ENCODE results near the gene OR2B6.

OR2B6 gene

DNA sequence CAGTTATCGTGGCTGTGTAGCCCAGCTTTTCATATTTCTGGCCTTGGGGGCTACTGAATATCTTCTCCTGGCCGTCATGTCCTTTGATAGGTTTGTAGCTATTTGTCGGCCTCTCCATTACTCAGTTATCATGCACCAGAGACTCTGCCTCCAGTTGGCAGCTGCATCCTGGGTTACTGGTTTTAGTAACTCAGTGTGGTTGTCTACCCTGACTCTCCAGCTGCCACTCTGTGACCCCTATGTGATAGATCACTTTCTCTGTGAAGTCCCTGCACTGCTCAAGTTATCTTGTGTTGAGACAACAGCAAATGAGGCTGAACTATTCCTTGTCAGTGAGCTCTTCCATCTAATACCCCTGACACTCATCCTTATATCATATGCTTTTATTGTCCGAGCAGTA is 475 bp downstream of the OR2B6 start:
- Histone ChIP-seq H3K4me1 (ENCODE audit: control insufficient read depth, insufficient read depth, low read length) (no peaks in the 10 kb centered on the region), H3K4me3 (ENCODE audit: low read length) (no peak overlapping the region), H3K9ac (ENCODE audit: low read length) (no peak overlapping the region), H3K27me3 (replicated peaks; ENCODE audit: control insufficient read depth, insufficient read depth, low read length) (peaks cover 2% of the 10 kb centered on the region), H3K36me3 (ENCODE audit: control insufficient read depth, insufficient read depth, low read length, severe bottlenecking) (no peaks in the 10 kb centered on the region), H3K9me3 (ENCODE audit: control insufficient read depth, low read length) (no peaks in the 10 kb centered on the region)
- DNase-seq (ENCODE audit: low read depth), result no peak

DNA sequence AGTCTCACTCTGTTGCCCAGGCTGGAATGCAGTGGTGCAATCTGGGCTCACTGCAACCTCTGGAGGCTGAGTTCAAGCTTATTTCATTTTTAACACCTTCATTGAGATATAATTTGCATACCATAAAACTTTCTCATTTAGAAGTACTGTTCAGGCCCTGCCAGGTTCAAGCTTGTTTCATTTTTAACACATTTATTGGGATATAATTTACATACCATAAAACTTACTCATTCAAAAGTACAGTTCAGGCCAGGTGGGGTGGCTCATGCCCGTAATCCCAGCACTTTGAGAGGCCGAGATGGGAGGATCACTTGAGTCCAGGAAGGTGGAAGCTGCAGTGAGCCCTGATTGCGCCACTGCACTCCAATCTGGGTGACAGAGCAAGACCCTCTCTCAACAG is 5.5 kb downstream of the OR2B6 start:
- no peak overlapping the region for H3K4me3 ChIP-seq (ENCODE audit: low read length)
- no peak for DNase-seq (ENCODE audit: low read depth)
- no peak overlapping the region for H3K9ac ChIP-seq (ENCODE audit: low read length)
- H3K27me3 ChIP-seq (replicated peaks; ENCODE audit: control insufficient read depth, insufficient read depth, low read length), result no peaks in the 10 kb centered on the region
- no peaks in the 10 kb centered on the region for H3K4me1 ChIP-seq (ENCODE audit: control insufficient read depth, insufficient read depth, low read length)
- no peaks in the 10 kb centered on the region for H3K9me3 ChIP-seq (ENCODE audit: control insufficient read depth, low read length)
- H3K36me3 ChIP-seq (ENCODE audit: control insufficient read depth, insufficient read depth, low read length, severe bottlenecking), result no peaks in the 10 kb centered on the region

DNA sequence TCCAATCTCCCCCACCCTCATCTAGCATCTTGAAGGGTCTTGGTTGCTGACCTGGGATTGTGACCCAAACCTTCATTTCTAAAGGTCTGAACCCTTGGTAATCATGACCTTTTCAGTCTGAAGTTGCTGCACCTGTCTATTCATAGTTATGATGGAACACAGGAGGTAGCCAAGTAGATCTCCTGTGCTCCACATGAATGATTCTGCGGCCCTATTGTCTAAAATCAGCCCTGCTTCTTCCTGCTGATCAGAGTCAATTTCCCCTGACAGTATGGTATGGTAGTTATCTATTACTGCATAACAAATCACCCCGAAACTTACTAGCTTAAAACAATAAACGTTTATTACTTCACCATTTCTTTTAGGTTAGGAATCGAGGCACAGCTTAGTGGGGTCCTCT is 9.0 kb downstream of the OR2B6 start:
- Histone ChIP-seq H3K4me3 (ENCODE audit: low read length) (no peak overlapping the region), H3K9me3 (ENCODE audit: control insufficient read depth, low read length) (peaks cover 7% of the 10 kb centered on the region), H3K36me3 (ENCODE audit: control insufficient read depth, insufficient read depth, low read length, severe bottlenecking) (no peaks in the 10 kb centered on the region), H3K4me1 (ENCODE audit: control insufficient read depth, insufficient read depth, low read length) (no peaks in the 10 kb centered on the region), H3K27me3 (replicated peaks; ENCODE audit: control insufficient read depth, insufficient read depth, low read length) (no peaks in the 10 kb centered on the region), H3K9ac (ENCODE audit: low read length) (no peak overlapping the region)
- DNase-seq (ENCODE audit: low read depth), result no peak

DNA sequence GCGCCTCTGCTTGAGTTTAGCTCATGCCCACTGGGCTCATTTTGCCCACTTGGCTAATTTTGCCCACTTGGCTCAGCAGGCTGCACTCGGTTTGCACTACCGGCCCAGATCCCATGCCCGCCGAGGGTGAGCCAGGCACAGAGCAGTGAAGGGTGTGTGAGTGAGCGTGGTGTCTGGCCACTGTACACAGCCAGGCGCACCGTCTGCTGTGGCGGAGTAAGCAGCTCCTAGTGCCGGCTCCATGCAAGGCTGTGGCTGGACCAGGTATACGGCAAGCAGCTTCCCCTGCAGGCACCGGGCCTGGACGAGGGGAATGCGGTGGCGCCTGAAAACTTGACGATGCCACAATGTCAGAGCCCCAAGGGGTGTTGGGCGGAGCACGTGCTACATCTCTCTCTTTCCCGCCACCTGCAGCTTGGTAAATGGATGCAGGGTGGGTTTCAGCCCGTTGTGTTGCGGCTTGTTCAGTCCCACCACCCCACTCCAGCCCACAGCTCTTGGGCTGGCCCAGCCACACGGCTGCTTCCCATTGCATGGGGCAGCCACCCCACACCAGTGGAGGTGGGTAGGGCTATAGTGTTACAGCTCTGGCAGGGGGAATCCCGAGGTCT is 9.9 kb downstream of the OR2B6 start:
- no peak overlapping the region for H3K9ac ChIP-seq (ENCODE audit: low read length)
- DNase-seq (ENCODE audit: low read depth), result no peak
- H3K4me3 ChIP-seq (ENCODE audit: low read length), result no peak overlapping the region
- H3K4me1 ChIP-seq (ENCODE audit: control insufficient read depth, insufficient read depth, low read length), result no peaks in the 10 kb centered on the region
- H3K27me3 ChIP-seq (replicated peaks; ENCODE audit: control insufficient read depth, insufficient read depth, low read length), result no peaks in the 10 kb centered on the region
- H3K9me3 ChIP-seq (ENCODE audit: control insufficient read depth, low read length), result peaks cover 7% of the 10 kb centered on the region
- no peaks in the 10 kb centered on the region for H3K36me3 ChIP-seq (ENCODE audit: control insufficient read depth, insufficient read depth, low read length, severe bottlenecking)

DNA sequence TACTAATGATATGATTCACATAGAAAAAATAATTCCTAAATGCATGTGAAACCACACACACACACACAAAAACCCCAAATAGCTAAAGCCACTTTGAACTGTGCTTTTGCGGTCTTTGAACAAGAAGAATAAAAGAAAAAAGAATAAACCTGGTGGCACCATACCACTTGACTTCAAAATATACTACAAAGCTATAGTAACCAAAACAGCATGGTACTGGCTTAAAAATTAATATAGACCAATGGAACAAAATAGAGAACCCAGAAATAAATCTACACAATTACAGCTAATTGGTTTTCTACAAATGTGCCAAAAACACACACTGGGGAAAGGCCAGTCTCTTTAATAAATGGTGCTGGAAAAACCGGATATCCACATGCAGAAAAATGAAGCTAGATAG is 13.4 kb downstream of the OR2B6 start:
- no peaks in the 10 kb centered on the region for H3K4me1 ChIP-seq (ENCODE audit: control insufficient read depth, insufficient read depth, low read length)
- H3K36me3 ChIP-seq (ENCODE audit: control insufficient read depth, insufficient read depth, low read length, severe bottlenecking), result no peaks in the 10 kb centered on the region
- peaks cover 7% of the 10 kb centered on the region for H3K9me3 ChIP-seq (ENCODE audit: control insufficient read depth, low read length)
- DNase-seq (ENCODE audit: low read depth), result no peak
- H3K27me3 ChIP-seq (replicated peaks; ENCODE audit: control insufficient read depth, insufficient read depth, low read length), result no peaks in the 10 kb centered on the region
- no peak overlapping the region for H3K4me3 ChIP-seq (ENCODE audit: low read length)
- no peak overlapping the region for H3K9ac ChIP-seq (ENCODE audit: low read length)

DNA sequence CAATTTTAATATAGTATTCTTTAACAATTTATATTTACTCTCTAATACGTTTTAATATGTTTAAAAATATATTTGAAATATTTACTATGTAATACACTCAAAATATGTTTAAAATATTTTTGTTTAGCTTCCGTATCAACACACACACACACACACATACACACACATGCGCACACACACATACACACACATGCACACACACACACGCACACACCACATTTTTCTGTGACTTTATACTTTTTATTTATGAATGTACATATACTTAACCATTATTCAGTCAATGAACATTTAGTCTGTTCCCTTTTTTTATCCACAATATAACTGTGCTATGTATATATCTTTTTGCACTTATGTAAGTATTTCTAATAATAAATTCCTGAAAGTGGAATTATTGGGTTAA is 15.7 kb downstream of the OR2B6 start:
- Histone ChIP-seq H3K4me3 (ENCODE audit: low read length) (no peak overlapping the region), H3K27me3 (replicated peaks; ENCODE audit: control insufficient read depth, insufficient read depth, low read length) (peaks cover 4% of the 10 kb centered on the region)
- no peak for DNase-seq (ENCODE audit: low read depth)

DNA sequence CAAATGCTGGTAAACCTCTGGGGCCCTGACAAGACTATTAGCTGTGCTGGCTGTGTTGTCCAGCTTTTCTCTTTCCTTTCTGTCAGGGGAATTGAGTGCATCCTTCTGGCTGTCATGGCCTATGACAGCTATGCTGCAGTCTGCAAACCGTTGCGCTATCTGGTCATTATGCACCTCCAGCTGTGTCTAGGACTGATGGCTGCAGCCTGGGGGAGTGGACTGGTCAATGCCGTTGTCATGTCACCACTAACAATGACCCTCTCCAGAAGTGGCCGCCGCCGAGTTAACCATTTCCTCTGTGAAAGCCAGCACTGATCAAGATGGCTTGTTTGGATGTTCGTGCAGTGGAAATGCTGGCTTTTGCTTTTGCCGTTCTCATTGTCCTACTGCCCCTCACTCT is 20.3 kb downstream of the OR2B6 start:
- H3K36me3 ChIP-seq (ENCODE audit: control insufficient read depth, insufficient read depth, low read length, severe bottlenecking), result no peaks in the 10 kb centered on the region
- H3K9ac ChIP-seq (ENCODE audit: low read length), result no peak overlapping the region
- H3K4me3 ChIP-seq (ENCODE audit: low read length), result no peak overlapping the region
- DNase-seq (ENCODE audit: low read depth), result no peak
- H3K27me3 ChIP-seq (replicated peaks; ENCODE audit: control insufficient read depth, insufficient read depth, low read length), result peaks cover 4% of the 10 kb centered on the region
- H3K9me3 ChIP-seq (ENCODE audit: control insufficient read depth, low read length), result no peaks in the 10 kb centered on the region
- H3K4me1 ChIP-seq (ENCODE audit: control insufficient read depth, insufficient read depth, low read length), result no peaks in the 10 kb centered on the region

More for the DNA sequence above, 15.7 kb downstream of the OR2B6 start:
- H3K36me3 ChIP-seq (ENCODE audit: control insufficient read depth, insufficient read depth, low read length, severe bottlenecking), result no peaks in the 10 kb centered on the region
- no peak overlapping the region for H3K9ac ChIP-seq (ENCODE audit: low read length)
- H3K9me3 ChIP-seq (ENCODE audit: control insufficient read depth, low read length), result peaks cover 7% of the 10 kb centered on the region
- H3K4me1 ChIP-seq (ENCODE audit: control insufficient read depth, insufficient read depth, low read length), result no peaks in the 10 kb centered on the region

DNA sequence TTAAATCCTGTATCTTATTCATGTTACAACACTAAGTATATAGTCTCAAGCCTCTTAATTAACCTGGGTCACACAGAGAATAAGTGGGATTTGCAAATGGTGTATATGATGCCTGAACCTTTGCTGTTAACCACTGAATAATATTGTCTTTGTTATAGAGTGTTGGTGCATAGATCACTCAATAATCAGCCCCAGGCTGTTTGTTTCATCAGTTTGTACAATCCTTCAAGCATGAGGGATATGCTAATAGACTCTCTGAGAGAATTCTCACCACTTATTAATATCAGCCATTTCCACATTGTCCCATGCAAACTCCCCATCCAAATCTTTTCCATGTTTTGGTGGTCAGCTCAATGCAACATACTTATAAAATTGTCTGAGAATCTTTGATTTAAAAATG is 21.7 kb downstream of the OR2B6 start:
- Histone ChIP-seq H3K9me3 (ENCODE audit: control insufficient read depth, low read length) (no peaks in the 10 kb centered on the region), H3K4me3 (ENCODE audit: low read length) (no peak overlapping the region), H3K4me1 (ENCODE audit: control insufficient read depth, insufficient read depth, low read length) (no peaks in the 10 kb centered on the region), H3K27me3 (replicated peaks; ENCODE audit: control insufficient read depth, insufficient read depth, low read length) (peaks cover 4% of the 10 kb centered on the region), H3K9ac (ENCODE audit: low read length) (no peak overlapping the region), H3K36me3 (ENCODE audit: control insufficient read depth, insufficient read depth, low read length, severe bottlenecking) (no peaks in the 10 kb centered on the region)
- DNase-seq (ENCODE audit: low read depth), result no peak

DNA sequence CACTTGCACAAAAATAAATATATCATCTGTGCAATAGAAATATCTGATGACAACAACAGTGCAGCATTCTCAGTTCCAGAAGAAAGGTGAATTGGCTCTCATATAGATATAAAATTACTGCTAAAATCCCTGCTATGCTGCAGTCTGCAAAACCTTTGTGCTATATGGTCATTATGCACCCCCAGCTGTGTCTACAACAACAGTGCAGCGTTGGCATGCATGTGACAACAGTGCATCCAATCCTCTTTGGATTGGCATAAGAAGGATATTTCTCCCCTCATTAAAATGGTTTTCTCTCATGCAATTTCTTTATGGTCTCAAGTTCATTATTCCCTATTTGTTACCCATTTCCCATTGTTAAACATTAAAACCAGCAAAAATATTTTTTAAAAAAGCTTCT is 23.1 kb downstream of the OR2B6 start:
- no peaks in the 10 kb centered on the region for H3K36me3 ChIP-seq (ENCODE audit: control insufficient read depth, insufficient read depth, low read length, severe bottlenecking)
- H3K4me1 ChIP-seq (ENCODE audit: control insufficient read depth, insufficient read depth, low read length), result no peaks in the 10 kb centered on the region
- H3K9me3 ChIP-seq (ENCODE audit: control insufficient read depth, low read length), result no peaks in the 10 kb centered on the region
- H3K4me3 ChIP-seq (ENCODE audit: low read length), result no peak overlapping the region
- no peak for DNase-seq (ENCODE audit: low read depth)
- no peak overlapping the region for H3K9ac ChIP-seq (ENCODE audit: low read length)
- H3K27me3 ChIP-seq (replicated peaks; ENCODE audit: control insufficient read depth, insufficient read depth, low read length), result peaks cover 6% of the 10 kb centered on the region

DNA sequence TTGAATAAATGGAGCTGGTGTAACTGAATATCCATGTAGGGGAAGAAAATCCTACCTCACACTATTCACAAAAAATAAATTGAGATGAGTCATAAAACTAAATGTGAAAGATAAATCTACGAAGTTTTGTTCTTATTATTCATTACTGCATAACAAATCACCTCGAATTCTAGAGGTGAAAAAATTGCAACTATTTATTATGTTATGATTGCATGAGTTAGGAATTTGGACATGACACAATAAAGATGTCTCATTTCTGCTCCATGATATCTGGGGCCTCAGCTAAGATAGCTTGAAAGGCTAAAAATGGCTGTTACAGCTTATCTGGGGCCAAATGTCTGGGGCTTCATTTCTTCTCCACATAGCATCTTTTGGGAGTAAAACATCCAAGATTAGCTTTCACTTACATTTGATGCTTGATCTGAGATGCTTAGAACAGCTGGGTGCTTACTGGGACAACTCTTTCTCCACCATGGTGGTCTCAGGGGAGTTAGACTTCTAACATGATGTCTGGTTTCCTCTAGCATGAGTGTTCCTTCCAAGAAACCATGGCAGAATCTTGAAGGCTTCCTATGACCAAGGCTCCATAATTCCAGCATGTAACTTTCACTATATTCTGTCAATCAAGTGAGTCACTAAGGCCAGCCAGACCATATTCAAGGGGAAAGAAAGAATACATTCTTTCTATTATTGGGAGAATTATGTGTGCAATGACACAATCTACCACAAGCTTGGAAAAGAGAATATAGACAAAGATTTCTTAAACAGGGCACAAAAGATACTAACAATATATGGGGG is 30.1 kb downstream of the OR2B6 start:
- no peaks in the 10 kb centered on the region for H3K4me1 ChIP-seq (ENCODE audit: control insufficient read depth, insufficient read depth, low read length)
- no peak overlapping the region for H3K9ac ChIP-seq (ENCODE audit: low read length)
- DNase-seq (ENCODE audit: low read depth), result no peak
- H3K4me3 ChIP-seq (ENCODE audit: low read length), result peak overlapping the region; percentile 20
- H3K27me3 ChIP-seq (replicated peaks; ENCODE audit: control insufficient read depth, insufficient read depth, low read length), result peaks cover 4% of the 10 kb centered on the region
- no peaks in the 10 kb centered on the region for H3K9me3 ChIP-seq (ENCODE audit: control insufficient read depth, low read length)
- H3K36me3 ChIP-seq (ENCODE audit: control insufficient read depth, insufficient read depth, low read length, severe bottlenecking), result no peaks in the 10 kb centered on the region

DNA sequence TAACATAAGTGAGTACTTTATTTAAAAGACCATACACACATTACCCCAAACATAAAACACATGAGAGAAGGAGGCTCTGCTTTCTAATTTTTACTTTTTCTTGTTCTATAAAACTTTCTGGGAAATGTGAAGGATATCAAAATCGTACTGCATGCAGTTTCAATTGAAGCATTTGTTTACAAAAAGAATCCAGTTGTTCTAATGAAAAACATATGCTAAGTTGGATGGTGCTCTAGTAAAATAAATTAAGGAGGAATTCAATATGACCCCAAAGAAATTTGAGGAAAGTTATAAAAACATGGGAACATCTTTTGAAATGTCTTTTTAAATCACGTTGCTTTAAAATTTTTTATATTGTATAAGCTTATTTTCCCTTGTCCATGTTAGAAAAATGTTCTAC is 37.6 kb downstream of the OR2B6 start:
- no peak overlapping the region for H3K9ac ChIP-seq (ENCODE audit: low read length)
- peaks cover 4% of the 10 kb centered on the region for H3K27me3 ChIP-seq (replicated peaks; ENCODE audit: control insufficient read depth, insufficient read depth, low read length)
- DNase-seq (ENCODE audit: low read depth), result peak; percentile 63
- H3K4me3 ChIP-seq (ENCODE audit: low read length), result no peak overlapping the region
- H3K9me3 ChIP-seq (ENCODE audit: control insufficient read depth, low read length), result no peaks in the 10 kb centered on the region
- no peaks in the 10 kb centered on the region for H3K4me1 ChIP-seq (ENCODE audit: control insufficient read depth, insufficient read depth, low read length)
- H3K36me3 ChIP-seq (ENCODE audit: control insufficient read depth, insufficient read depth, low read length, severe bottlenecking), result no peaks in the 10 kb centered on the region
